ENCODE measurements around the gene ZSCAN2.
"Not testable (repeated sequence)": the region's sequence is repeated elsewhere in the genome, so short reads cannot be mapped to it uniquely, and the experiment has no call there.

DNA sequence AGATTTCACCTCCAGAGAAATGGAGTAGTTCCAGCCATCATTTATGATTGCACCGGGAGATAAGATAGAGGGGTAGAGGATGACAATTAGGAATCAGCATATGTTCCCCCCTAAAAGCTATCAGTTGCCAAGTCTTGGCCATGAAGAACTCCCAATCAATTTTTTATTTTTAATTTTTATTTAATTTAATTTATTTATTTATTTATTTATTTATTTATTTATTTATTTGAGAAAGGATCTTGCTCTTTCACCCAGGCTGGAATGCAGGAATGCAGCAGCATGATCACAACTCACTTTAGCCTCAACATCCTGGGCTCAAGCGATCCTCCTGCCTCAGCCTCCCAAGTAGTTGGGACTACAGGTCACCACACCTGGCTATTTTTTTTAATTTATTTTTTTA, 49.2 kb upstream of the ZSCAN2 start:
- TF ChIP-seq POLR2A (IDR thresholded peaks at IDR 0.05) = not testable (repeated sequence)
- TF ChIP-seq, protein P1, sequence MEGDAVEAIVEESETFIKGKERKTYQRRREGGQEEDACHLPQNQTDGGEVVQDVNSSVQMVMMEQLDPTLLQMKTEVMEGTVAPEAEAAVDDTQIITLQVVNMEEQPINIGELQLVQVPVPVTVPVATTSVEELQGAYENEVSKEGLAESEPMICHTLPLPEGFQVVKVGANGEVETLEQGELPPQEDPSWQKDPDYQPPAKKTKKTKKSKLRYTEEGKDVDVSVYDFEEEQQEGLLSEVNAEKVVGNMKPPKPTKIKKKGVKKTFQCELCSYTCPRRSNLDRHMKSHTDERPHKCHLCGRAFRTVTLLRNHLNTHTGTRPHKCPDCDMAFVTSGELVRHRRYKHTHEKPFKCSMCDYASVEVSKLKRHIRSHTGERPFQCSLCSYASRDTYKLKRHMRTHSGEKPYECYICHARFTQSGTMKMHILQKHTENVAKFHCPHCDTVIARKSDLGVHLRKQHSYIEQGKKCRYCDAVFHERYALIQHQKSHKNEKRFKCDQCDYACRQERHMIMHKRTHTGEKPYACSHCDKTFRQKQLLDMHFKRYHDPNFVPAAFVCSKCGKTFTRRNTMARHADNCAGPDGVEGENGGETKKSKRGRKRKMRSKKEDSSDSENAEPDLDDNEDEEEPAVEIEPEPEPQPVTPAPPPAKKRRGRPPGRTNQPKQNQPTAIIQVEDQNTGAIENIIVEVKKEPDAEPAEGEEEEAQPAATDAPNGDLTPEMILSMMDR (IDR thresholded peaks at IDR 0.05) = not testable (repeated sequence)
